AG04449 (cell line): Measurements from ENCODE around the gene ATAD3B.
"Not testable (repeated sequence)": the region's sequence is repeated elsewhere in the genome, so short reads cannot be mapped to it uniquely, and the experiment has no call there.

Source experiments
- CTCF ChIA-PET: fragments of 350-600 bp; formaldehyde crosslinking; extraction: SDS; loops from one replicate; lab custom pipeline; 2021; ENCODE audit warnings: antibody characterized with exemption; lab: Yijun Ruan, JAX
- POLR2A ChIA-PET: fragments of 400-600, 350-600 bp; formaldehyde crosslinking; extraction: SDS; loops from one replicate; lab custom pipeline; 2020; ENCODE audit warnings: antibody characterized with exemption, inconsistent platforms; lab: Yijun Ruan, JAX
- DNase-seq: peaks from one replicate; pipeline ENCODE4 v3.0.0-alpha.2; 2010; ENCODE audit warnings: low read depth, low spot score
- H3K4me3 ChIP-seq: 2 replicates; pipeline ENCODE4 v1.5.1; 2011; ENCODE audit warnings: low read depth, mild to moderate bottlenecking, control low read depth, low read length
- TF ChIP-seq, protein P1 (sequence below): IDR thresholded peaks from one replicate; pipeline ENCODE4 v1.5.1; 2011; ENCODE audit warnings: mild to moderate bottlenecking, moderate library complexity, low read length, control low read depth, inconsistent platforms; ENCODE audit not compliant: insufficient read depth; ENCODE audit errors: missing control alignments

ATAD3B gene

DNA sequence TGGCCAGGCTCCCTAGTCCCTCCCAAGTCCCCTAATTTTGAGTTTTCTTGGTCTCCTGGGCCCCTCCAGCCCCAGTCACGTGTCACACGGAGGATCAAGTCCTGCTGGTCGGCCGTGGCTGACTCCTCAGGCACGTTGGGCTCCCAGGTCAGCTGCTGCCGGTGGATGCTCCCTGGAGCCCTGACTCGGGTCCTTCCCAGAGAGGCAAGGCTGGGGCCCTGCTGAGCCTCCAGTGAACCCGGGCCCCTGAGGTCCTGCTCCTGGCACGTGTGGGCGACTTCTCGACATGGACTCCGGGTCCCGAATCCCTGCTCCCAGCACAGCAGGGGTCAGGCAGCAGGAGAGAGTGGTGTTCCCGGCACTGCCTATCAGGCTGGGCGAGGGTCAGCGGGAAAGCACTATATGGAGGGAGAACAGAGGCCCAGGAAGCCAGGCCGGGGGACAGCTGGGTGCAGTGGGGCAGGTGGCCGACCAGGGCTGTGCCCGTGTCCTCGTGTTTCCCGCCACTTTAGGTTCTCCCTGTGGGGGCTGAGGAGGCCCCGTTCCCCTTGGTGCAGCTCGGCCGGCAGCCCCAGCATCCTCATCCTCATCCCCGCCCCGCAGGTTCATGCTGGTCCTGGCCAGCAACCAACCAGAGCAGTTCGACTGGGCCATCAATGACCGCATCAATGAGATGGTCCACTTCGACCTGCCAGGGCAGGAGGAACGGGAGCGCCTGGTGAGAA is 55.7 kb downstream of the ATAD3B start:
- POLR2A ChIA-PET = no interaction called here
- H3K4me3 ChIP-seq = no peak overlapping the region
- CTCF ChIA-PET = no interaction called here
- no peak for DNase-seq
- TF ChIP-seq, protein P1, sequence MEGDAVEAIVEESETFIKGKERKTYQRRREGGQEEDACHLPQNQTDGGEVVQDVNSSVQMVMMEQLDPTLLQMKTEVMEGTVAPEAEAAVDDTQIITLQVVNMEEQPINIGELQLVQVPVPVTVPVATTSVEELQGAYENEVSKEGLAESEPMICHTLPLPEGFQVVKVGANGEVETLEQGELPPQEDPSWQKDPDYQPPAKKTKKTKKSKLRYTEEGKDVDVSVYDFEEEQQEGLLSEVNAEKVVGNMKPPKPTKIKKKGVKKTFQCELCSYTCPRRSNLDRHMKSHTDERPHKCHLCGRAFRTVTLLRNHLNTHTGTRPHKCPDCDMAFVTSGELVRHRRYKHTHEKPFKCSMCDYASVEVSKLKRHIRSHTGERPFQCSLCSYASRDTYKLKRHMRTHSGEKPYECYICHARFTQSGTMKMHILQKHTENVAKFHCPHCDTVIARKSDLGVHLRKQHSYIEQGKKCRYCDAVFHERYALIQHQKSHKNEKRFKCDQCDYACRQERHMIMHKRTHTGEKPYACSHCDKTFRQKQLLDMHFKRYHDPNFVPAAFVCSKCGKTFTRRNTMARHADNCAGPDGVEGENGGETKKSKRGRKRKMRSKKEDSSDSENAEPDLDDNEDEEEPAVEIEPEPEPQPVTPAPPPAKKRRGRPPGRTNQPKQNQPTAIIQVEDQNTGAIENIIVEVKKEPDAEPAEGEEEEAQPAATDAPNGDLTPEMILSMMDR = no peak

DNA sequence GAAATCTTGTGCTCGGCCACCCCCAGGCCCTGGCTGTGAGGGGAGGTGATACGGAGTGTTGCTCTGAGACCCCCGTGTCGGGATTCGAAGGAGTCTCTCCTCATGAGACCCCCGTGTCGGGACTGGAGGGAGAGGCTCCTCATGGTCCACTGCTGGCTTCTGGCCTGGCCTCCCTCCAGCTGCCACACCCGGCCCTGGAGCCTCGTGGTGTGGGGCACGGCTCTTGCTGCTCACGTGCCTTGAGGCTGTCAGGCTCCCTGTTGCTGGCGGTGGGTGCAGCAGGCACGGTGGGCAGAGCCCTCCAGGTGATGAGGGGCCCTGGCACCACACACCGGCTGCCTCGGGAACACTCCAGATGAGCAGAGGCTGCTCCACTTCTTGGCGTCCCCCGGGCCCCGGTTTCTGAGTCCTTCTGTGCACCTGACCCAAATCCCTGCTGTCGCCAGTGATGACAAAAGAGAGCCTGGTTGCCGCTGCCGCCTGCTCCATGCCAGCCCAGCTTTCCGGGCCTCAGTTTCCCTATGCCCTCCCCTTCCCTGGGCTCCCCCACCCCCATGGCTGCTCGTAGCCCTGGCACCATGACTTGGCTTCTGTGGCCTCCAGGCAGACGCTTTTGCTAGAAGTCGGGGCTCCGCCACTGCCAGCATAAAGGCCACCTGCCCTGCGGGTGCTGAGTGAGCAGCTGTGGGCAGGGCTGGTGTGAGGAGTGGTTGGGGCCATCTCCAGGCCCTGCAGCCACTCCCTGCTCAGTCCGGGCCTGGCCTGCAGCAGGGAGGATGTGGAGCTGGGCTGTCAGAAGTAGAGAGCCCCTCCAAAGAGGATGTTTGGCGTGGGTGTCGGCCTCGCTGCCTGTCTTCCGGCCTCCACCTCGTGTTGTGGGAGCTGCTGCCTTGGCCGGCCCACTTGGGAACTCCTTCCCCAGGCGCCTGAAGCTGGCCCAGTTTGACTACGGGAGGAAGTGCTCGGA is 57.0 kb downstream of the ATAD3B start:
- TF ChIP-seq, protein P1 = no peak
- POLR2A ChIA-PET = no interaction called here
- no peak overlapping the region for H3K4me3 ChIP-seq
- no peak for DNase-seq
- CTCF ChIA-PET = no interaction called here

DNA sequence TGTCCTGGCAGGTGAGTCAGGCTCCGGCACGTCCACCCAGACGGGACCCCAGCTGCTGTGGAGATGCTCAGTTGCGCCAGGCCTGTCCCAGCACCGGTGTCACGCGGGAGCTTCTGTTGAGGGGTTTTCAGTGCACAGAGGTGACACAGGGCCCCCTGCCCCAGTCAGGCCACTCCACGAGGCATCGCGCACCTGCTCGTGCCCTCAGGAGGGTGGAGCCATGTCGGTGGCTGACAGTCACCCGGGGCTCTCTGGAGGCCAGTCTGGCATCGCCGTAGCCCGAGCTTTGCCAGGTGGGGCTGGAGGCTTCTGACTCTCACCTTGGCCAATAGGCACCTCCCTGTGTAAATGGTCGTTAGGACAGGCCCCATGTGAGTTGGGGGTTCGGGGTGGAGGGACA is 57.8 kb downstream of the ATAD3B start:
- DNase-seq = no peak
- TF ChIP-seq, protein P1 = no peak
- ChIA-PET CTCF (no interaction called here), POLR2A (no interaction called here)
- H3K4me3 ChIP-seq = no peak overlapping the region

DNA sequence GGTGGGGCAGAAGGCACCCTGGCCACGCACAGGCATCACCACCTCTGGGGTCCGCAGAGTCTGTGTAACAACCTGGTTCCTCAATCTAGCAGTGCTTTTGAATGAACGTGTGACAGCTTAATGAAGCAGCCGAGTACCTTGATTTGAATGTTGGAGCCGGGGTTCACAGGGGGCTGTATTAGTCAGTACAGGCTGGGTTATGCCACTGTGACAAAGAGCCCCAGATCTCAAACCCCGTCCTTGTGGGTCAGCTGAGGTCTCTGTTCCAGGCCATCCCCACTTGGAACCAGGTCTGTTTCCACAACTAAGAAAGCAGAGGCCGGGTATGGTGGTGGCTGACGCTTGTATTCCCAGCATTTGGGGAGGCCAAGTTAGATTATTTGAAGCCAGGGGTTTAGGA is 58.4 kb downstream of the ATAD3B start:
- TF ChIP-seq, protein P1 = no peak
- ChIA-PET POLR2A (no interaction called here), CTCF (no interaction called here)
- no peak overlapping the region for H3K4me3 ChIP-seq
- no peak for DNase-seq

DNA sequence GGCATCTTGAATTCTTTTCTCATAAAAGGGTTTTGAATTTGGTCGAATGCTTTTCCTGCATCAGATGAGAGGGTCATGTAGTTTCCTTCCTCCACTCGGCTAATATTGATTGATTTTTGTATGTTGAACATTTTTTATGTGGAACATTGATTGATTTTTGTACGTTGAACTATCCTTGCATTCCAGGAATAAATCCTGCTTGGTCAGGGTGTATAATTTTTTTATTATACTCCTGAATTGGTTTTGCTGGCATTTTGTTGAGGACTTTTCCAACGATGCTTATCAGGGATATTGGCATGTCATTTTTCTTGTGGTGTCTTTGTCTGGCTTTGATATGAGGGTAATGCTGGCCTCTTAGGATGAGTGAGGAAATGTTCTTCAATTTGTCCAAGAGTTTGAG is 60.4 kb downstream of the ATAD3B start:
- no peak overlapping the region for H3K4me3 ChIP-seq
- DNase-seq = no peak
- ChIA-PET POLR2A (no interaction called here), CTCF (no interaction called here)
- TF ChIP-seq, protein P1 = no peak

DNA sequence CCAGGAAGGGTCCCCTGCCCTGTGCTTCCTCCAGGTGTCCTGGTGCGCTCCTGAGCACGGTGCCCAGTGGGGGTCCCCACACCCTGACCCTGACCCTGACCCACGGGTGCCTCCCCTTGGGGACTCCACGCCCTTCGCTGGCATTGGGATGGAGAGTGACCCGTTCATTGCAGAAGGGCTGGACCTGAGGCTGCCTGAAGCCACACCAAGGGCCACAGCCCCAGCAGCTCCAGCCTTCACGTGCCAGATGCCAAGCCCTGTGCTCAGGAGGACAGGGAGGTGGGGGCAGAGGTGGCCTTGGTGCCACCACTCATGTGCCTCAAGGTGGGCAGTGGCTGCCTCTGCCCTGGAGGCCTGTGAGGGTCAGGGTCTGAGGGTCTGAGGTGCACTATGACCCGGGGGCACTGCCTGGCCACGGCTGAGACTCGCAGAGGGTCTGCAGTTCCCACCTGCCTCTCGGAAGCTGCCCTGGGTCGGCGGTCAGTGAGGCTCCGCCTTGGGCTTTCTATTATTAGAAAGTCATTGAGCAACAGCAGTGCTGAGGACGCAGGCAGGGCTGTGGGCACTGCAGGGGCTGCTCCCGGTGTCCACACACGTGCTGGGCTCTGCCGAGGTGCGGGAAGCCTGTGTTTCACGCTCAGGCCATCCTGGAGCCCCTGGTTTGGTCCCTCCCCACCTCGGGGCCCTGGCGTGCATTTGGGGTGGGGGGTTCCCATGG is 61.8 kb downstream of the ATAD3B start:
- H3K4me3 ChIP-seq, DNase-seq, POLR2A ChIA-PET, CTCF ChIA-PET: not testable (repeated sequence)

DNA sequence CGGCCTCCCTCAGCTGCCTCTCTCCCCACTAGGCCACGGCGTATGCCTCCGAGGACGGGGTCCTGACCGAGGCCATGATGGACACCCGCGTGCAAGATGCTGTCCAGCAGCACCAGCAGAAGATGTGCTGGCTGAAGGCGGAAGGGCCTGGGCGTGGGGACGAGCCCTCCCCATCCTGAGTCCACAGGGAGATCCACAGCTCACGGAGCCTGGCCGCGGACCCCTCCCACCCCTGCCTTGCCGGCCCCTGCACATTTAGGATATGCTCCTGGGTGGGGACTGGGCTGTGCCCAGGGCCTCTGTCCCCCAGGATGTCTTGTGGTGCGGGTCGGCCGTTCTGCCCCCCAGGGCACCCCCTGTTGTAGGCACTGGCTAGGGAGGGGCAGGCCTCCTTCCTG is 62.3 kb downstream of the ATAD3B start:
- DNase-seq, POLR2A ChIA-PET, CTCF ChIA-PET, H3K4me3 ChIP-seq: not testable (repeated sequence)
